Breast epithelium (tissue), 4 donors: ENCODE measurements around the gene LRRC8C. TPM values are rescaled to one million over a fixed set of nuclear protein-coding genes. Genes with fewer than 3 reads are reported as not detected.

ENCODE experiments used
- DNase-seq, 2 donors: peaks; one replicate each; pipeline ENCODE4 v3.0.0-alpha.2; 2019; ENCODE audit warnings: low spot score in 2 of 2
- H3K27ac ChIP-seq, 2 donors: fragments of 200-600 bp; sonication (generic) in 1 of 2; one replicate each; pipeline ENCODE4 v1.5.1; 2016 to 2019; ENCODE audit warnings: mild to moderate bottlenecking in 1 of 2
- H3K27me3 ChIP-seq, 2 donors: fragments of 200-600 bp; sonication (generic) in 1 of 2; one replicate each; pipeline versions ENCODE4 v1.5.1 to v1.6.0; 2017 to 2019; ENCODE audit warnings: control low read depth in 1 of 2, mild to moderate bottlenecking in 1 of 2
- H3K36me3 ChIP-seq: fragments of 200-600 bp; one replicate; pipeline ENCODE4 v1.5.1; 2019
- H3K4me1 ChIP-seq, 2 donors: fragments of 200-600 bp; sonication (generic); one replicate each; pipeline ENCODE4 v1.5.1; 2016 to 2019; ENCODE audit warnings: control low read depth in 1 of 2
- H3K4me3 ChIP-seq, 3 donors: fragments of 200-600 bp; sonication (generic); 1 replicate in 2 of 3; 2 replicates in 1 of 3; pipeline ENCODE4 v1.5.1; 2016 to 2019; ENCODE audit warnings: mild to moderate bottlenecking in 3 of 3, moderate library complexity in 2 of 3
- H3K9me3 ChIP-seq, 2 donors: fragments of 200-600 bp; sonication (generic) in 1 of 2; one replicate each; pipeline ENCODE4 v1.5.1; 2016 to 2019; ENCODE audit warnings: control low read depth in 1 of 2
- POLR2A ChIP-seq: fragments of 450-650 bp; IDR thresholded peaks from one replicate; pipeline ENCODE4 v1.6.1; 2016; ENCODE audit warnings: antibody characterized with exemption, mild to moderate bottlenecking, moderate library complexity
- POLR2AphosphoS5 ChIP-seq, 3 donors: sonication (generic); formaldehyde crosslinking; IDR thresholded peaks; one replicate each; pipeline ENCODE4 v1.6.1; 2017; ENCODE audit warnings: antibody characterized with exemption in 3 of 3
- intact Hi-C: fragments of 100-400 bp; cut with DNase I; formaldehyde crosslinking; loops from one replicate; pipeline ENCODE4 v1.15.1; 2023; ENCODE audit warnings: low total_unique reads
- total RNA-seq, 3 donors: library from RNA; depleted of rRNA; stranded (reverse); fragments of >200 nt; gene quantifications; one replicate each; pipeline ENCODE4 v1.1.0, GENCODE V29; 2016
- TF ChIP-seq, protein P1 (sequence below), 3 donors: fragments of 450-650 bp; IDR thresholded peaks; one replicate each; pipeline ENCODE4 v1.5.1; 2016 to 2017; ENCODE audit warnings: antibody characterized with exemption in 3 of 3, mild to moderate bottlenecking in 3 of 3, moderate library complexity in 3 of 3

LRRC8C gene
- total RNA-seq, 3 donors from 2014 or later: 10.8 to 14.6 (median 12.9) TPM

DNA sequence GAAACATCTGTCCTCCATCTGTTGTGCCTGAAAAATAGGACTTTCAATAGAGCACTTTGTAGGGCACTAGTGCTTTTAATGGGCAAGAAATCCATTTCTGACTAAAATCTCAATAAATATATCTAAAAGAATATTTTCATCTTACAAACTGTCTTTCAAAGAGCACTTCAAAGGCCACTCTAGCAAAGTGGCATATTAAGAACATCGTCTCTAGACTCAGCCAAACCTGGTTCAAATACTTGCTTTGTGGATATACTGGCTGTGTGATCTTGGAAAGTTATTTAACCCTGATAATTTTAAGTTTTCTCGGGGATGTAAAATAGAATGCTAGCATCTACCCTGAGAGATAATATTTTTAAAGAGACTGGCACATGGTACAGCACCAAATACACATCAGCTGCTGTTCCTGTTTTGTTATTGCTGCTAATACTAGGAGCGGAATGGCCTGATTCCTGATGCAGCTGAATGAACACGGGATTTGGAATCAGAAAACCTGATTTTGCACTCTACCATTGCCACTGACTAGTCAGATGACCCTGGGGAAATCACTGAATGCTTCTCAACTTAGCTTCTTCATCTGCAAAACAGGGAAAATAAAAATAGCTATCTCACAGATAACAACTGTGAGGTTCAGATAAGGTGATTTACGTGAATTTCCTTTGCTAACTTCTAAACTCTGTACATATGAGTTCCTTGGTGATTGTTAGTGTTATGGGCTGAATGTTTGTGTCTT, 25.2 kb upstream of the LRRC8C start:
- no peak for TF ChIP-seq POLR2AphosphoS5 (IDR thresholded peaks at IDR 0.05)
- TF ChIP-seq, protein P1, sequence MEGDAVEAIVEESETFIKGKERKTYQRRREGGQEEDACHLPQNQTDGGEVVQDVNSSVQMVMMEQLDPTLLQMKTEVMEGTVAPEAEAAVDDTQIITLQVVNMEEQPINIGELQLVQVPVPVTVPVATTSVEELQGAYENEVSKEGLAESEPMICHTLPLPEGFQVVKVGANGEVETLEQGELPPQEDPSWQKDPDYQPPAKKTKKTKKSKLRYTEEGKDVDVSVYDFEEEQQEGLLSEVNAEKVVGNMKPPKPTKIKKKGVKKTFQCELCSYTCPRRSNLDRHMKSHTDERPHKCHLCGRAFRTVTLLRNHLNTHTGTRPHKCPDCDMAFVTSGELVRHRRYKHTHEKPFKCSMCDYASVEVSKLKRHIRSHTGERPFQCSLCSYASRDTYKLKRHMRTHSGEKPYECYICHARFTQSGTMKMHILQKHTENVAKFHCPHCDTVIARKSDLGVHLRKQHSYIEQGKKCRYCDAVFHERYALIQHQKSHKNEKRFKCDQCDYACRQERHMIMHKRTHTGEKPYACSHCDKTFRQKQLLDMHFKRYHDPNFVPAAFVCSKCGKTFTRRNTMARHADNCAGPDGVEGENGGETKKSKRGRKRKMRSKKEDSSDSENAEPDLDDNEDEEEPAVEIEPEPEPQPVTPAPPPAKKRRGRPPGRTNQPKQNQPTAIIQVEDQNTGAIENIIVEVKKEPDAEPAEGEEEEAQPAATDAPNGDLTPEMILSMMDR (IDR thresholded peaks at IDR 0.05): no peak
- TF ChIP-seq POLR2A: no peak
- H3K27ac ChIP-seq: peak overlapping the region; percentile 45 to 67
- H3K27me3 ChIP-seq: no peaks in the 10 kb centered on the region
- no peak for DNase-seq
- intact Hi-C loops: no loop called here
- no peaks in the 10 kb centered on the region for H3K36me3 ChIP-seq
- H3K4me1 ChIP-seq: peaks cover 3 to 23% of the 10 kb centered on the region in 2 donors
- H3K9me3 ChIP-seq: no peaks in the 10 kb centered on the region
- no peak overlapping the region for H3K4me3 ChIP-seq

DNA sequence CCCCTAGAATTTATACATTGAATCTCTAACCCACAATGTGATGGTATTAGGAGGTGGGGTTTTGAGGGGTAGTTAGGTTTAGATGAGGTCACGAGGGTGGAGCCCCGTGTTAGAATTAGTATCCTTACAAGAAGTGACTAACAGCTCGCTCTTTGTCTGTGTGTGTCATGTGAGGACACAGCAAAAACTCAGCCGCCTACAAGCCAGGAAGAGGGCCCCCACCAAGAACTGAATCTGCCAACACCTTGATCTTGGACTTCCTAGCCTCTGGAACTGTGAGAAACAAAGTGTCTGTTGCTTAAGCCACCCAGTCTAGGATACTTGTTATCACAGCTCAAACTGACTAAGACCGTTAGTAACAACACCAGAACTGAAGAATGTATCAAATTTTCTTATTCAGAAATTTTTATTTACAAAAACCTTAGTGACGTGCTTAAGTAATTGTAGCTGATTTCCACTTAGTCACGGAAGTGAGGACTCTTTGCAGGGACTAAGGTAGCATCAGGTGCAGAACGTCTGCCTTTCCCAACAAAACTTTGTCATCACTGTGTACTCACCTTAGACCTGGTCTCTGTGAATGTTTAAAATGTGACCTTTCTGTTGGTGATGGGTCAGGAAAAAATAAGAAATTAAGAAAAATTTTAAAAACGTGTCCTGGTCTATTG, 24.5 kb upstream of the LRRC8C start:
- intact Hi-C loops: no loop called here
- H3K4me1 ChIP-seq: peaks cover 3 to 23% of the 10 kb centered on the region in 2 donors
- no peak for TF ChIP-seq POLR2A
- TF ChIP-seq, protein P1 (IDR thresholded peaks at IDR 0.05): no peak
- TF ChIP-seq POLR2AphosphoS5 (IDR thresholded peaks at IDR 0.05): no peak
- H3K27ac ChIP-seq: peak overlapping the region; percentile 45 to 67
- H3K36me3 ChIP-seq: no peaks in the 10 kb centered on the region
- no peaks in the 10 kb centered on the region for H3K27me3 ChIP-seq
- H3K9me3 ChIP-seq: no peaks in the 10 kb centered on the region
- DNase-seq: no peak
- H3K4me3 ChIP-seq: no peak overlapping the region

DNA sequence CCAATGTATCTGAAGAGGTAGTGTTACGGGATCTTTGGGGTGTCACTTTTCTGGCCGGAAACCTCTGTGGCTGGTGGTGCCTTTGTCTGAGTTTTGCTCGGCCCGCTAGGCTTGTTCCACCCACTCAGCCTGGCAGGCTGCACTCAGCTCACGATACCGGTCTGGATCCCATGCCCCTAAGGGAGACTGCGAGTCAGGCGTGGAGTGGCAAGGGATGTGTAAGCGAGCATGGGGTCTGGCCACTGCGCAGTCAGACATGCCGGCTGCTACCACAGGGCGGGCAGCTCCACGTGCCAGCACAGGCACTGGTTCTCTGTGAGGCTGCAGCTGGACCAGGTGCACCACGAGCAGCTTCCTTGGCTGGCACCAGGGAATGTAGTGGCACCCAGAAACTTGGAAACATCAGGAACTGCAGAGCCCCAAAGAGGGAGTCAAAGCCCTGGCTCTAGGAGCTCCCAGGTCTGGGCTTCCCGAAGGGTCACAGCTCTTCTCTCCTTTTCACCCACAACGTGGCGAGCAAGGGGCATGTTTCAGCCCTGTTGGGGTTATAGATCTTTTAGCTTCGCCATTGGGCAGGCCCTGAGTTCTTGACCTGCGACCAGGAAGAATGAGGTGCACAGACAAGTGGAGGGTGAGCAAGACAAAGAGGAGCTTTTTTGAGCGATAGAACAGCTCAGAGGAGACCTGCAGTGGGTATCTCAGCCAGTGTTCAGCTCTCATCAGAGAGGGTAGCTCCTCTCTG, 23.8 kb upstream of the LRRC8C start:
- intact Hi-C loops: no loop called here
- H3K4me3 ChIP-seq: no peak overlapping the region
- H3K9me3 ChIP-seq: no peaks in the 10 kb centered on the region
- no peaks in the 10 kb centered on the region for H3K36me3 ChIP-seq
- DNase-seq: no peak
- H3K4me1 ChIP-seq: peaks cover 3 to 23% of the 10 kb centered on the region in 2 donors
- H3K27me3 ChIP-seq: no peaks in the 10 kb centered on the region
- peak overlapping the region; percentile 3 to 45 for H3K27ac ChIP-seq
- TF ChIP-seq, protein P1 (IDR thresholded peaks at IDR 0.05): no peak
- TF ChIP-seq POLR2AphosphoS5 (IDR thresholded peaks at IDR 0.05) (no peak), POLR2A (no peak)

DNA sequence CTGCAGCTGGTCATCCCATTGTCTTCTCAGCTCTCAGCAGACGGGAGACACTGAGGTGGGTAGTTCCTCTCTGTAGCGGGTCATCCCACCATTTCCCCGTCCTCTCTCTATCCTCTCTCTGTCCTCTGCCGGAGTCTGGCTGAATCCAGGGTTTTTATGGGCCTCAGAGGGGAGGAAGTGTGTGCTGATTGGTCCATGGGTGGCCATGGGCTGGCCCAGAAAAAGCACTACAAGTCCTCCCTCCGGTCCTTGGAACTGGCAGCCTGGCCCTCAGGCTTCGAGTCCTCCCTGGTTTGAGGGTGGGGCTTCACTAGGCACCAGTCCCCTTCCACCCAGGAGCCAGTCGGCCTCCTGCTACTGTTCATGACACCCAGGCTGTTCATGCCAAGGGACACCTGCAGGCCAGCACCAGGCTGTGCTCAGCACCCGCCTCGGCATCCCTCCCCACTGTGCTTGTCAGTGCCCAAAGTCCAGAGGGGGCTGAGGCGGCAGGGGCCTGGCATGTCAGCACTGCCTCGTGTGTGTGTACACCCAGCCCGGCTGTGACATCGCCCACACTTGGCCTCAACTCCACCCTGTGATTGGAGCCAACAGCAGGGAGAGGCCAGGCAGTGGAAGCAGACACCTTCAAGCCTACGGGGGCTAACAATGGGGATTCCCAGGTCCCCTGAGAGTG, 23.0 kb upstream of the LRRC8C start:
- Histone ChIP-seq H3K27me3 (no peaks in the 10 kb centered on the region), H3K27ac (peak overlapping the region in 1 of 2 donors; percentile 3), H3K36me3 (no peaks in the 10 kb centered on the region), H3K4me3 (no peak overlapping the region), H3K9me3 (no peaks in the 10 kb centered on the region), H3K4me1 (peaks cover 3 to 23% of the 10 kb centered on the region in 2 donors)
- intact Hi-C loops: no loop called here
- no peak for DNase-seq
- no peak for TF ChIP-seq POLR2A
- TF ChIP-seq, protein P1 (IDR thresholded peaks at IDR 0.05): no peak
- TF ChIP-seq POLR2AphosphoS5 (IDR thresholded peaks at IDR 0.05): no peak
